T47D (cell line): ENCODE results near the gene BLOC1S4.

Experiments used
- DNase-seq, 2 experiments: peaks; one replicate each; pipeline versions ENCODE4 v3.0.0 to v3.0.0-alpha.2; 2011 to 2012; ENCODE audit warnings: low read depth in 1 of 2, low spot score in 1 of 2
- JUND ChIP-seq: IDR thresholded peaks from 2 replicates; pipeline ENCODE4 v1.6.1; 2012; ENCODE audit warnings: low read depth
- in situ Hi-C: cut with HindIII; loops from 2 replicates; pipeline ENCODE4 v1.10.0; 2016; ENCODE audit warnings: low sequenced_read_pairs, low pct_unique_long_range_greater_than_20kb

The BLOC1S4 gene

DNA sequence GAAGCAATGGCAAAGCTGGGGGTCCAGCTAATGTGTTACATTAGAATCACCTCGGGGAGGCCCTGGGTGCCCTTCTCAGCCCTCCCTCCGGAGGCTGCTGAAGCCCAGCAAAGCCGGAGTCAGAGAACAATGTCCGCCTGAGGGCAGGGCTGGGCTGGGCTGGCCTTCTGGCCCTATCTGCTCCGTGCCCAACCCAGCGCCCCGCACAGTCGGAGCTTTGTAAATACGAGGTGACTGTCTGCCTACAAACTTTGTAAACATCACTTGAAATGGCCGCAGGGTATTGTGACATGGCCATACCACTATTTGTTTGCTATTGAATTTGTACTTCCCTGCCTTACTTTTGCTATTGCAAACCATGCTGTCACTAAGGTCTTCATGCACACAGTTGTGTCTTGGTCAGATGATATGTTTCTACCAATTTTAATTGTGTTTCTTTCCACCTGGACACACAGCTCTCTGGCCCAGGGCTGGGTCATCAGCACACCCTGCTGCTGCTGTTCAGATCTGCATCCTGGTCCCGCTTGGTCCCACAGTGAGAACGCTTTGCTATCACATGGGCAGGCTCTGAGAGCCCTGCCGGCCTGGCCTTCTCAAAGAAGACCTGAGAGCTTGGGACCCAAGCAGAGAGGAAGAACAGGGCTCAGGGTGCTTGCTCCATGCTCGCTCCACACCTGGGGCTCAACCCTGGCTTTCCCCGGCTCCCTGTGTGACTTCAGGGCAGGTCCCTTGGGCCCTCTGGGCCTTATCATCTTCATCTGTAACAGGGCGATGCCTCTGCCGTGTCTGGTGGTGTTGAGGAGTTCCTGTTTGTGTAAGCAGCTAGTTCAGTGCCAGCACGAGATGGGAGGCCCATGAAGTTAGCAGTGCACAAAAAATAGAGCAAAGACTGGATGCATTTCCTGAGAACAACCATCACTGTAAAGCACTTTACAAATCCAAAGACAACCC is 20.0 kb upstream of the BLOC1S4 start:
- DNase-seq: peak in 1 of 2 experiments; percentile 93
- no peak for TF ChIP-seq JUND
- in situ Hi-C loops: no loop called here

DNA sequence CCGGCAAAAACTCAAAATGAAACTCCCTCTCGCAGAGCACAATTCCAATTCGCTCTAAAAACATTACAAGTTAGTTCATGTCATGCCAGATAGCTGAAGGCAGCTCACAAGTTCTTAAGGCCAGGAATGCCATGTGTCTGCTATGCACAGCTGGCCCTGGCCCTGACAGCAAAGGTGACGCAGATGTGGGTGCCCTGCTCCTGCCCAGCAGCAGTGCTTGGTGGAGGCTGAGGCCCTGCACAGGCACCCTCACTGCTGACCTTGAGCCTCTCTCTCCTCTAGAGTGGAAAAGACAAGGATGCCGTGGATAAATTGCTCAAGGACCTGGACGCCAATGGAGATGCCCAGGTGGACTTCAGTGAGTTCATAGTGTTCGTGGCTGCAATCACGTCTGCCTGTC is 19.4 kb upstream of the BLOC1S4 start:
- no peak for TF ChIP-seq JUND
- in situ Hi-C loops: no loop called here
- peak in 1 of 2 experiments; percentile 52 for DNase-seq

DNA sequence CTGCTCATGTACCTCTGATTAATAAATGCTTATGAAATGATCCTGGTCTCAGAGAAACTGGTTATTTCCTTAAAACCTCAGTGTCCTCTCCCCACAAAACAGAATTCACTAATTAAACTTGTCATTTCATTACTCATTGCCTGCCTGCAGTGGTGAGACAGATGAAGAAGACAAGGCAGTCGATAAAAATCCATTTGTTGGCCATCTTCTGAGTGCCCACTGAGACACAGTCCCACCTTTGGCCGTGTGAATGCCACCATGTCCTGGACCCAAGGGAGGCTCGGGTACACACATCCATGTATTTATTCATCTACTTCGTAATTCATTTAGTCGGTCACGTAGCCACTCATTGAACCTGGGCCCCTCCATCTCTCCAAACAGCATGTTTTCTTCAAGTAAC is 18.8 kb upstream of the BLOC1S4 start:
- no peak for TF ChIP-seq JUND
- in situ Hi-C loops: no loop called here
- no peak for DNase-seq

DNA sequence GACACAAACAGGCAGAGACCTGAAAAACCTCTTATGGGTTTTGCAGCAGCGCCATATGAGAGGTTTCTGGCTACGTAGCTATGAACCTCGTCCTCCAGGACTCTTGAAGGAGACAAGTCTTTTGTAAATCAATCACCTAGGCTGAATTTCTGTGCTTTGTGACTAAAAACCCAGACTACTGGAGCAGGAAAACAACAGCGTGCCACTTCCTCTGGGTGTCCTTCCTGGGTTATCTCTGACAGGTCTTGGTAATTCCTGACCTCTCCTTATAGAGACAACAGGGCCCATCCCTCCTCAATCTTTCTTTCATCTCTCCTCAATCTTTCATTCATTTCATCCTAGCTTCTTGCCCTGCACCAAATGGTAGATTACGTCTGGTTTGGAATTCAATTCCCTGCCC is 16.6 kb upstream of the BLOC1S4 start:
- in situ Hi-C loops: no loop called here
- DNase-seq: no peak
- no peak for TF ChIP-seq JUND

DNA sequence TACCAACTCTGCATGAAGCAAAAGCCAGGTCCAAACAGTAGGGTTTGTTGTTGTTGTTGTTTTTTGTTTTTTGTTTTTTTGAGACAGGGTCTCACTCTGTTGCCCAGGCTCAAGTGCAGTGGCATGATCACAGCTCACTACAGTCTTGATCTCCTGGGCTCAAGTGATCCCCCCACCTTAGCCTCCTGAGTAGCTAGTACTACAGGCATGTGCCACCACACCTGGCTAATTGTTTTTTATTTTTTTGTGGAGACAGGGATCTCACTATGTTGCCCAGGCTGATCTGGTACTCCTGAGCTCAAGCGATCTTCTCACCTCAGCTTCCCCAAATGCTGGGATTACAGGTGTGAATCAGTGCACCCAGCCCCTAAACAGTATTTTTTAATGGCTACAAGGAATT is 16.1 kb upstream of the BLOC1S4 start:
- no peak for TF ChIP-seq JUND
- in situ Hi-C loops: no loop called here

DNA sequence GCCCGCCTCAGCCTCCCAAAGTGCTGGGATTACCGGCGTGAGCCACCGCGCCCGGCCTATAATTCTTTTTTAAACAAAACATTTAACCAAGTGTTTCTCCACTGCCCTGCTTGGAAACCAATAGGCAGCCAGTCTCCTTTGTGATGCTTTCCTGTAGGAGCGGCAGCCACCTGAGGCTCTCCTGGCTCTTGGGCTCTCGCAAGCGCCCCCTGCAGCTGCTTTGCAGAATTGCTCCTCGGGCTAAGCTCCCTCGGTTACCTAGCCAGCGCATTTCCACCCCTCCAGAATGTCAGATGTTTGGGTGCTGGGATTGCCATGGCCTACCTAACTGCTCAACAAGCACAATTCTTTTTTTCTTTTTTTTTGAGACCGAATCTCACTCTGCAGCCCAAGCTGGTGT is 14.6 kb upstream of the BLOC1S4 start:
- peak in 1 of 2 experiments; percentile 49 for DNase-seq
- in situ Hi-C loops: no loop called here
- TF ChIP-seq JUND: no peak

More for the DNA sequence above, 16.1 kb upstream of the BLOC1S4 start:
- DNase-seq: no peak

DNA sequence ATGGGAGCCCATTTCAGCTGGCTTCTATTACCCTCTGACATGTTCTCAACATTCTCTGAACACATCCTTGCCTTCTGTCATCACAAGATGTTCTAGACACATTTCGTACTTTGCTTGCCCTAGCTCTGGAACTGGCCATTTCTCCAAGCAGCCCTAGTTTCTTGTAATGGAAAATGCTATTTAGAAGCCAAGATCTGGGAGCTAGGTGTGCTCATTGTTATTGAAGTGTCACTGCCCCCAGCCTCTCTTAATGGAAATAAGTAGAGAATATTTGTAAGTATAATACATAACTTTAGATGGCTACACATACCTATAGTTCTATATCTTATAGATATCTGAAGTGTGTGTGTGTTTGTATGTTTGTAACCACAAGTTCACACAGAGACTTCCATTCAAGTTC is 13.2 kb upstream of the BLOC1S4 start:
- no peak for TF ChIP-seq JUND
- DNase-seq: no peak
- in situ Hi-C loops: no loop called here

DNA sequence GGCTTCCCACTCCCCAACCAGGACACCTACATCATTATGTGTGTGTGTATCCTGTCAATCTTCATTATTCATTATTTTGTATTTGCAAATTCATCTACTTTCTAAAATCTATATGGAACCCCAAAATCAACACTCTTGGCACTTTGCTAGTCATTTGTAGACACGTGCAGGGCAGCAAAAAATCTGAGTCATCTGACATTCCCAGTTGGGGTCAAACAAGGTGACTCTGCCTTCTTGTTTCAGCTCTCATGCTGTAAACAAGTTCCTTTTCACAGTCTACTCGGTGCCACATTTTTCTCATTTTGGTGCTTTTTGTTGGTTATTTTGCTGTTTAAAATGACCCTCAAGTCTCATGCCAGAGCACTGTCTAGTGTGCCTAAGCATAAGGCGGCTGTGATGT is 12.2 kb upstream of the BLOC1S4 start:
- TF ChIP-seq JUND: no peak
- no peak for DNase-seq
- in situ Hi-C loops: no loop called here

DNA sequence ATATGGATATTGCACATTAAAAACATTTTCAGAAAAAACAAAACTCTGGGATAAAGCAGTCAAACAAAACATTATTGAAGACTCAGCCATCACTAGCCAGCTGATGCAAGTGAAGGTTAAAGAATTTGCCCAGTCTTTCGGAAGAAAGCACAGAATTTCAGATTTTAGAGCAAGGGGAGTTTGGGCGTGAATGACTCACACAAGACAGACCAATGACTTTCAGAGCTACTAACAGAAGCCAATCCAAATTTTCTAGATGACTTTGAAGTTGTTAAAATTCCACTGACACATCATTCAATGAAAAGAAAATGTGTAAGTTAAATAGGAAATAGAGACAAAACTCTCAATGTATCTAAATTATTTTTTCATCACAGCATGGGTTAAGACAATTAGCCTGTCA is 10.3 kb upstream of the BLOC1S4 start:
- DNase-seq: no peak
- TF ChIP-seq JUND: no peak
- in situ Hi-C loops: no loop called here

DNA sequence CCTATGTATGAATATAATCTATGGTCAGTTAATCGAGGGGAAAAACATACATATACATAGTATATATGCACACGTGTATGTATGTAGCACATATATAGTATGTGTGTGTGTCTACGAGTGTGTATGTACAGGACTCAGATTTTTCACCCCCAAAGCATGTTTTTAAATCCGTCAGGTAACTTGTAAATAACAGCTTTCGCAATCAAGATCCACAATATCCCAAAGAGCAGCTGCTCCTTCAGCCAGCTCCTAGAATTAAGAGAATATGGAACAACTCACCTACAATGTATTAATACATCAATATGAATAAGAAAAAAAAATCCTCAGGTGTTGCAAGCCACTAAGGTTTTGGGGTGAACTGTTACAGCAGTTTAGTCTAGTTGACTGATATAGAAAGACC is 9.8 kb upstream of the BLOC1S4 start:
- in situ Hi-C loops: no loop called here
- no peak for TF ChIP-seq JUND
- DNase-seq: no peak

DNA sequence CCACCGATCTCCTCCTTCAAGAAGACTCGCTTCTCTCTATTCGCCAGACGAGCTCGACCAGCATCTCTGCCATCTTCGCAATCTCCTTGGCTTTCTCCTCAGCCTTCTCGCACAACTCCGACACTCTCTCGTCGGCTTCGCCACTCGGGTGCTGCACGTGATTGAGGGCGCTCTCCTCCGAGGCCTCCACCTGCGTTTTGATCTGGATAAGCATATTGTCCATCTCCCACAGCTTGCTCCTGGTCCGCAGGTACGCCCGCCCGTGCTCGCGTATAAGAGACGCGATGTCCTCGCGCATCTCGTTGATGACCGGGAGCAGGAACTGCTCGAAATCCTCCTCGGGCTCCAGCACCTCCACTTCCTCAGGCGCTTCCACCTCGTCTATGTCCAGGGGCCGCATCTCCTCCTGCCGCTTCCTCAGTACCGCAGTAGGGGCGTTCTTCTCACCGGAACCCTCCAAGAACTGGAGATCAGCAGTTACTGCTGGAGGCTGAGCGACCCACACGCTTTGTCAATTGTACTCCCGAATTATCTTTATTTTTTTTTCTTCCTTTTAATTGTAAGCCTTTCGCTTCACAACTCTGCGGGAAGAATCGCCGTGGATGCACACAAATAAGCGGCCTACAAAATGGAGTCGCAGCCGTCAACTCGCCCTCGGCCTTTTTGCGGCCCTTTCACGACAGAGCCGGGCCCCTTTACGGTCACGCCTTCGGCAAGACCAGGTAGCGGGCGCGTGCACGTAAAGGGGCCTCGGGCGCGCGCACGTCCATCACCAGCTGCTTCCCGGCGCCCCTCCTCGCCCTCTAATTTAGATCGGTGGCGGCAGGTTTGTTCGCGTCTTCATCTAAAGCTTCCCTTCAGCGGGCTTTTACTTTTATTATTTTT is 6.5 kb upstream of the BLOC1S4 start, which contains the start of gene MRFAP1L1:
TSS of gene MRFAP1L1 (minus strand) at position 636 of the 885 bp plus-strand sequence. CDS start at position 400, 236 bp downstream.
- peak; percentile 66 to 98 for DNase-seq
- no peak for TF ChIP-seq JUND
- in situ Hi-C loops: no loop called here

DNA sequence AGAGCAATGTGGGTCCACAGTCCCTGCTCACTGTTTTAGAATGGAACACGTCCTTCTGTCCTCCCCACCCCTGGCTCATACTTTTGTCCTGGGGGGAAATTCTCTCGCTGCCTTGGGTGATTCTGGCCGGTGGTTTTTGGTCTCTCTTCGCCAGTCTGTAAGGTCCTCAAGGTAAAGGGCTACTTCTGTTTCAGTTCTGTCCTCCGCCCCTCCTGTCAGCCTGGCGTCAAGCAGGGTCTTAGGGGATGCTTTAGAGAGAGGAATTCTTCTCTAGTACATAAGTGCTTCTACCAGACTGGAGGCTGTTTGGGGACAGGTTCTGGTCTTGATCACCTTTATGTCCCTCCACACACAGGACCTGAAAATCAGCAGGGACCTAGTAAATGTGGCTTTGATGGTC is 5.7 kb upstream of the BLOC1S4 start:
- no peak for DNase-seq
- no peak for TF ChIP-seq JUND
- in situ Hi-C loops: no loop called here

DNA sequence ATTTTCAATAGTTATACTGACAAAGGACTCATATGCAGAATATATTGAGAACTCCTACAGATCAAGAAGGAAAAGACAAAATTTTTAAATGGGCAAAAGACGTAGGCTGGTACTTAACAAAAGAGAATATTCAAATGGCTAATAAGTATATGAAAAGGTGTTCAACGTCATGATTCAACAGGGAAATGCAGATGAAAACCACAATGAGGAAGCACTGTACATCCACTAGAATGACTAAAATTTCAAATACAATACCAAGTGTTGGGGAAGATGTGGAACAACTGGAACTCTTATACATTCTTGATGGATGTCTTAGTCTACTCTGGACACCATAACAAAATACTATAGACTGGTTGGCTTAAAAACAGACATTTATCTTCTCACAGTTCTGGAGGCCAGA is 5.0 kb upstream of the BLOC1S4 start:
- DNase-seq: no peak
- TF ChIP-seq JUND: no peak
- in situ Hi-C loops: no loop called here
